Spleen (tissue), 11 donors: ENCODE data around the gene GFER. TPM values are rescaled to one million over a fixed set of nuclear protein-coding genes. Genes with fewer than 3 reads are reported as not detected.

ENCODE experiments used
- DNase-seq: peaks from one replicate; pipeline ENCODE4 v3.0.0-alpha.2; 2020
- H3K27ac ChIP-seq, 8 donors: fragments of 200-600 bp; sonication (generic) in 7 of 8; 1 replicate in 4 of 8; 2 replicates in 4 of 8; pipeline versions ENCODE4 v1.5.0 to v1.8.0; 2016 to 2021; ENCODE audit warnings: inconsistent platforms in 4 of 8, mild to moderate bottlenecking in 4 of 8, moderate library complexity in 1 of 8
- H3K27me3 ChIP-seq, 7 donors: fragments of 200-600 bp; sonication (generic) in 6 of 7; replicated peaks in 1 of 7; 1 replicate in 4 of 7; 2 replicates in 3 of 7; pipeline versions ENCODE4 v1.5.0 to v1.8.0; 2016 to 2021; ENCODE audit warnings: inconsistent platforms in 3 of 7, mild to moderate bottlenecking in 1 of 7
- H3K36me3 ChIP-seq, 6 donors: fragments of 200-600 bp; sonication (generic) in 5 of 6; 1 replicate in 4 of 6; 2 replicates in 2 of 6; pipeline versions ENCODE4 v1.5.0 to v1.8.0; 2016 to 2021; ENCODE audit warnings: inconsistent platforms in 2 of 6
- H3K4me1 ChIP-seq, 6 donors: fragments of 200-600 bp; sonication (generic) in 5 of 6; 1 replicate in 3 of 6; 2 replicates in 3 of 6; pipeline versions ENCODE4 v1.5.0 to v1.8.0; 2016 to 2021; ENCODE audit warnings: inconsistent platforms in 3 of 6
- H3K4me3 ChIP-seq, 8 donors: fragments of 200-600 bp; sonication (generic) in 7 of 8; 1 replicate in 4 of 8; 2 replicates in 4 of 8; pipeline versions ENCODE4 v1.5.0 to v1.8.0; 2016 to 2021; ENCODE audit warnings: inconsistent platforms in 4 of 8, mild to moderate bottlenecking in 4 of 8, moderate library complexity in 2 of 8
- H3K9me3 ChIP-seq, 8 donors: fragments of 200-600 bp; sonication (generic) in 7 of 8; 1 replicate in 4 of 8; 2 replicates in 4 of 8; pipeline versions ENCODE4 v1.5.0 to v1.8.0; 2016 to 2021; ENCODE audit warnings: inconsistent platforms in 4 of 8
- POLR2A ChIP-seq, 3 donors: fragments of 450-650 bp; IDR thresholded peaks; one replicate each; pipeline ENCODE4 v1.5.1; 2017; ENCODE audit warnings: antibody characterized with exemption in 3 of 3, mild to moderate bottlenecking in 1 of 3
- POLR2AphosphoS5 ChIP-seq, 3 donors: sonication (generic); formaldehyde crosslinking; IDR thresholded peaks; one replicate each; pipeline ENCODE4 v1.5.1; 2017; ENCODE audit warnings: antibody characterized with exemption in 3 of 3
- WGBS, 5 donors: extraction: QIAGEN DNeasy Blood & Tissue Kit in 3 of 5; methylation state at CpG; one replicate each; pipeline versions ENCODE4 v1.1.5 to v1.1.7; 2013 to 2018; 5-methylcytosine and 5-hydroxymethylcytosine counted together
- intact Hi-C: fragments of 100-400 bp; cut with DNase I; formaldehyde crosslinking; loops from one replicate; pipeline ENCODE4 v1.15.0; 2023; ENCODE audit warnings: low total_unique reads
- polyA plus RNA-seq, 3 donors: library from polyadenylated mRNA; stranded (reverse); fragments of 200-250 nt; gene quantifications; one replicate each; pipeline ENCODE4 v1.2.1, GENCODE V29; 2013
- total RNA-seq, 7 donors: library from RNA; depleted of rRNA in 3 of 7; stranded (reverse); fragments of >200 nt in 3 of 7; fragmentation: NEBNext Ultra II Directional in 4 of 7; extraction: Animal tissue kit (Norgen Biotek cat#: 25700) in 4 of 7; gene quantifications; one replicate each; pipeline versions ENCODE4 v1.1.0 to v1.2.1, GENCODE V29; 2016 to 2021
- TF ChIP-seq, protein P1 (sequence below), 11 experiments: fragments of 200-600 bp in 7 of 11; fragments of 450-650 bp in 4 of 11; sonication (generic) in 4 of 11; IDR thresholded peaks in 8 of 11; conservative IDR thresholded peaks in 3 of 11; 1 replicate in 7 of 11; 2 replicates in 4 of 11; pipeline versions ENCODE4 v1.4.0 to v1.8.0; 2016 to 2021; ENCODE audit warnings: antibody characterized with exemption in 11 of 11, inconsistent platforms in 4 of 11, mild to moderate bottlenecking in 1 of 11
- donor health status: healthy with polysubstance abuse.
- donor health status: DM: no; HTN: no; CAD: no; lungs with moderate emphysema.
- donor health status: DM: no; HTN: no; CAD: no.
- donor health status: Bipolar disorder and iron deficiency.
- donor health status: healthy.
- donor health status: DM: no; HTN: no; CAD: no.
- donor health status: DM: yes; HTN: yes; CAD: no.

GFER gene
- total and polyA plus RNA-seq, 10 donors: 9.6 to 36.0 (median 22.8) TPM

DNA sequence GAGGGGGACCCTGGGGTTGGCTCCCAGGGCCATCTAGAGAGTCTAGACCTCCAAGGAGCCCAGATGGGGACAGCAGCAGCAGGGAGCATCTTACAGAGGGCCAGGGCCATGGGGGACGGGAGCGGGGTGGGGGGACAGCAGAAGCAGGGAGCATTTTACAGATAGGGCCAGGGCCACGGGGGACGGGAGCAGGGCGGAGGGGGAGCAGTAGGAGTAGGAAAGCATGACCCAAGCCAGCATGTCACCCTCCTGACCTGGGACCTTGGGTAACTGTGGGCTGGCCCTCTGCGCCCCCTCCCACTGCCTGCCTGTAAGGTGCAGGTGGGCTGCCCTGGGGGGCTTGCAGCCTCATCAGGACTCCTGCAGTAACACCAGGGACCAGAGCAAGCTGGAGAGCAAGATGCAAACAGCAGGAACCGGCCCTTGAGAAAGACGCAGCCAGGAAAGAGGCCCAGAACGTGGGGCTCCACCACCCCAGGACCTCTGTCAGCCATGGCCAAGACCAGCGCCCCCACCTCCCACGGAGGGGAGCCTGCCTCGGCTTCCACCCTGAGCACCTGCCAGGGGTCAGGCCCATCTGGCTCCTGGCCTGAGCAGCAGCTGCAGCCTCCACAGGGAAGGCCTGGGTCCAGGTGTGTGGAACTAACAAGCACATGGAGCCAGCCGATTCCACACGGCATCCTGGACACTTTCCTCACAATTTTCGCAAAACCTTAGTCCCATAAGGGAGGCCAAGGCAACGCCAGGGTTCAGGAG lies 23.3 kb downstream of the GFER start:
- H3K9me3 ChIP-seq: no peaks in the 10 kb centered on the region
- H3K36me3 ChIP-seq: peaks cover 5 to 32% (median 13%) of the 10 kb centered on the region in 6 donors
- intact Hi-C loops: no loop called here
- WGBS, 5 donors: 62 to 77% (median 75%) methylated on average over 12 to 16 of the region's 16 CpGs
- TF ChIP-seq, protein P1, sequence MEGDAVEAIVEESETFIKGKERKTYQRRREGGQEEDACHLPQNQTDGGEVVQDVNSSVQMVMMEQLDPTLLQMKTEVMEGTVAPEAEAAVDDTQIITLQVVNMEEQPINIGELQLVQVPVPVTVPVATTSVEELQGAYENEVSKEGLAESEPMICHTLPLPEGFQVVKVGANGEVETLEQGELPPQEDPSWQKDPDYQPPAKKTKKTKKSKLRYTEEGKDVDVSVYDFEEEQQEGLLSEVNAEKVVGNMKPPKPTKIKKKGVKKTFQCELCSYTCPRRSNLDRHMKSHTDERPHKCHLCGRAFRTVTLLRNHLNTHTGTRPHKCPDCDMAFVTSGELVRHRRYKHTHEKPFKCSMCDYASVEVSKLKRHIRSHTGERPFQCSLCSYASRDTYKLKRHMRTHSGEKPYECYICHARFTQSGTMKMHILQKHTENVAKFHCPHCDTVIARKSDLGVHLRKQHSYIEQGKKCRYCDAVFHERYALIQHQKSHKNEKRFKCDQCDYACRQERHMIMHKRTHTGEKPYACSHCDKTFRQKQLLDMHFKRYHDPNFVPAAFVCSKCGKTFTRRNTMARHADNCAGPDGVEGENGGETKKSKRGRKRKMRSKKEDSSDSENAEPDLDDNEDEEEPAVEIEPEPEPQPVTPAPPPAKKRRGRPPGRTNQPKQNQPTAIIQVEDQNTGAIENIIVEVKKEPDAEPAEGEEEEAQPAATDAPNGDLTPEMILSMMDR (IDR thresholded peaks at IDR 0.05 in 8 of 11, conservative IDR thresholded peaks at IDR 0.05 in 3 of 11): no peak
- no peak for TF ChIP-seq POLR2AphosphoS5 (IDR thresholded peaks at IDR 0.05)
- no peak for TF ChIP-seq POLR2A (IDR thresholded peaks at IDR 0.05)
- peak overlapping the region in 5 of 8 donors; percentile 69 to 97 (median 90) for H3K4me3 ChIP-seq
- DNase-seq: peak; percentile 74
- peaks cover 54 to 76% (median 69%) of the 10 kb centered on the region in 6 donors for H3K4me1 ChIP-seq
- no peaks in the 10 kb centered on the region for H3K27me3 ChIP-seq
- H3K27ac ChIP-seq: peak overlapping the region in 5 of 8 donors; percentile 89 to 95 (median 94)

DNA sequence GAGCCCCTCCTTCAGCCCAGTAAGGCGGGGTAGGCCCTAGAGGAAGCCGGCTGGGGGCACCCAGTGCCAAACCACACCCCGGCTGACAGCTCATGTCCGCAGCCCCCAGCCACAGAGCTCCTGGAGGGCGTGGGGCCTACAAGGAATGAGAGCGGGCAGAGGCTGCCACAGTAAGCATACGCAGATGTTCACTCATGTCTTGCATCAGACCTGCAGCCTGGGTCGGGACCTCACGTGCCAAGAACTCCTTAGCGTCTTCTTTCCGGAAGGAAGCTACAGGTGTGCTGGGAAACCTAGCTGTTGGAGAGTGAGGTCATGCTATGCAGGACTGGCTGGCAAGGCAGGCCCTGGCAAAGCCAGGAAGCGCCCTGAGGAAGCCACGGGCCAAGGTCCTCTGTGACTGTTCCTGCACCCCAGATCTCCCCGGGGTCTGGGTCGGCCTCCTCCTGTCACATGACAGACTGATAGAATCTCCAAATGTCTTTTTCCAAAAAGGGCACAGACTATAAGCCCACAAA lies 24.1 kb downstream of the GFER start:
- Histone ChIP-seq H3K4me3 (peak overlapping the region; percentile 50 to 97 (median 88)), H3K27ac (peak overlapping the region in 7 of 8 donors; percentile 88 to 95 (median 93)), H3K36me3 (peaks cover 2 to 24% (median 5%) of the 10 kb centered on the region in 6 donors), H3K9me3 (no peaks in the 10 kb centered on the region), H3K4me1 (peaks cover 54 to 73% (median 69%) of the 10 kb centered on the region in 6 donors), H3K27me3 (no peaks in the 10 kb centered on the region)
- WGBS, 5 donors: 12 to 26% (median 16%) methylated on average over 15 of the region's 15 CpGs
- TF ChIP-seq POLR2A (IDR thresholded peaks at IDR 0.05): no peak
- TF ChIP-seq POLR2AphosphoS5 (IDR thresholded peaks at IDR 0.05): peak in 2 of 3 donors; percentile 38 to 48
- TF ChIP-seq, protein P1 (IDR thresholded peaks at IDR 0.05 in 8 of 11, conservative IDR thresholded peaks at IDR 0.05 in 3 of 11): no peak
- DNase-seq: peak; percentile 79
- intact Hi-C loops: no loop called here

DNA sequence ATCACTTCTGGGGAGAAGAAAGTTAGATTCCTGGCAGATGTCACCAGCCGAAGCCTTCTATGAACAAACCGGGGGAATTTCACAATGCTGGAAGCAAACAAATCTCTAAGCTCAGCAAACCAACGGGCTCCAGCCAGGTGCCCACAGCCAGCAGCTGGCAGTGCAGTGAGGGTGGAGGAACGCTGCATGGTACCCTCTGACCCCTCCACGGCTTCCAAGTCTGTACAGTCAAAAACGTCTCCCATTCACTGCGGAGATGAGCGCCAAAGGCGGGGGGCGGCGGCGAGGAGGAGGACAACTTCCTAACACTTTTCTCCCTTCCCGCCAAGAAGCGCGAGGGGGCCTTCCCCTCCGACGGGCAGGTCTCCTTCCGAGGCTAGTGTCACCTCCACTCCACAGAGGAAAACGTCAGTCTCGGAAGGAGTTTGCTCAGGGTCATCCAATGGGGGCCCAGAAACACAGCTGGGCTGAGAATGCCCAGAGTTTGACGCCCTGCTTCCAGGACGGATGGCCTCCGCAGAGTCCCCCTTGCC lies 24.7 kb downstream of the GFER start:
- Histone ChIP-seq H3K4me3 (peak overlapping the region; percentile 50 to 97 (median 88)), H3K4me1 (peaks cover 50 to 66% (median 64%) of the 10 kb centered on the region in 6 donors), H3K27me3 (no peaks in the 10 kb centered on the region), H3K27ac (peak overlapping the region; percentile 78 to 95 (median 91)), H3K9me3 (no peaks in the 10 kb centered on the region), H3K36me3 (peaks cover 0 to 20% (median 0%) of the 10 kb centered on the region in 6 donors)
- DNase-seq: peak; percentile 82
- intact Hi-C loops: no loop called here
- 1 to 5% (median 2%) methylated on average over 16 to 23 of the region's 23 CpGs for WGBS, 5 donors
- TF ChIP-seq POLR2AphosphoS5 (IDR thresholded peaks at IDR 0.05): no peak
- TF ChIP-seq POLR2A (IDR thresholded peaks at IDR 0.05): no peak

DNA sequence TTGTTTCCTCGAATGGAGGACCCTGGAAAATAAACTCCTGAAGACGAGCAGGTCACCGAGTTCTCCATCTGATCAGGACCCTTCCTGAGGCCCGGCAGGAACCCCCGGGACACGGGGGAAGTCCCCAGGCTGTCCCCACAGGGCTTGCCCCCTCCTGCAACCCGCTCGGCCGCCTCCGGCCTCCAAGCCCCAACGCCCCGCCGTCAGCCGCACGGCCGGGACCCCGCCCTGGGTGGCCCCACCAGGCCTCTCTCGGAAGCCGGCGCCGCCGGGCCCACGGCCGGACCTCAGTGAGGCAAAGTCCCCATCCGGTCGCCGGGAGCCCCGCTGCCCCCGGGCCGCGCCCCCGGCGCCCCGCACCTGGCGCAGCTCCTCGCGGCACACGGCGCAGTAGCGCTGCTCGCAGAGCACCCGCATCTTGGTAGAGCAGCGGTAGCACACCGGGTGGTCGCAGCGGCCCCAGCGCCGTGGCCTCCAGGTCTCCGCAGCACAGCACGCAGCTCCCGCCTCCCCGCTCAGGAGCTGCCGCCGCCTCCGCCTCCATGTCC lies 25.2 kb downstream of the GFER start:
- peaks cover 46 to 61% (median 59%) of the 10 kb centered on the region in 6 donors for H3K4me1 ChIP-seq
- peak overlapping the region; percentile 50 to 97 (median 88) for H3K4me3 ChIP-seq
- H3K27me3 ChIP-seq: no peaks in the 10 kb centered on the region
- peak overlapping the region; percentile 78 to 95 (median 91) for H3K27ac ChIP-seq
- DNase-seq: peak; percentile 89
- TF ChIP-seq POLR2A (IDR thresholded peaks at IDR 0.05) (no peak), POLR2AphosphoS5 (IDR thresholded peaks at IDR 0.05) (no peak)
- TF ChIP-seq, protein P1 (IDR thresholded peaks at IDR 0.05 in 8 of 11, conservative IDR thresholded peaks at IDR 0.05 in 3 of 11): peak in 1 of 11 experiments; percentile 8
- H3K36me3 ChIP-seq: peaks cover 0 to 20% (median 0%) of the 10 kb centered on the region in 6 donors
- no peaks in the 10 kb centered on the region for H3K9me3 ChIP-seq
- intact Hi-C loops: no loop called here
- 0 to 1% (median 1%) methylated on average over 18 to 55 of the region's 55 CpGs for WGBS, 5 donors
